GM19463 (cell line): Measurements from ENCODE around the gene KLHL29.

Experiments used
- ATAC-seq: cut with Tn5 transposase; IDR thresholded peaks from one replicate; pipeline ENCODE4 v1.9.1; 2021; ENCODE audit warnings: mild to moderate bottlenecking, moderate library complexity; ENCODE audit not compliant: unreplicated experiment

The KLHL29 gene

DNA sequence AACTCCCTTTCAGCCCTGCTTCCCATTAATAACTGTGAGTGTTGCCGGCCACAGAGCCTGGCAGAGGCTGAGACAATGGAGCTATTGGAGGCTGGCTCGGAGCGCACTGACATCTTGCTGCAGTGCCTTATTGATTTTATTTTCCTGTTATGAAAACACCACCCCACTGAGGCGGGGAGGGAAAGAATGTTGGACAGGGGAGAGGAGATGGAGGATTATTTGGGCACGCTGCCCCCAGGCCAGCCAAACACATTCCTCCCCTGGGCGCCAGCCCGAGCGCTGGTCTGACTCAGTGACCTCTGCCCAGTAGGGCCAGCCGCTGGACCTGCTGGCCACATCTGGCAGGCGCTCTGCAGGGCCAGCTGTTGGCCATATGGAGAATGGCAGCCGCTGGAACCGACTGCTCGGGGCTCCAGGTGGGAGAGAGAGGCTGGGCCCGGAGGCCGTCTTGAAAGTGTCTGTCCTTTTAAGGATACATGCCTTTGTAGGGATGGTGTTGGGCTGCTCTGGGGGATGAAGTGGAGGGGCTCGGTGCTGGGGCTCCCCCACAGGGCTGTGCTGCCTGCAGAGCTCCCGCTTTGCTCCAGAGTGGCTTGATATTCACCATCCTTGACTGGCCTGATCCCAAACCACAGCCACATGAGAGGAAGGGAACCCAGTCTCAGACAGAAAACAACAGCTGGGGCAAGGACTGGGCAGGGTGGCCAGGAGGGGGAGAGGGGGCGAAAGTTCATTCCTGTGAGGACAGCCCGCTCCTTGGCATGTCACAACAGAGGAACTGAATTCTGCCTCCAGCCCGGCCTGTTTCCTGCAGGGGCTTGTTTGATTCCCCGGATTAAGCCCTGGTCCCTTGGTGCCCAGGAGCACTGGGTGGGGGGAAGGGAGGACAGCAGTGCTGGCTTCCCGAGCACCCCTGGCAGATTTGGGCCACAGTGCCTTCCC lies 179.0 kb downstream of the KLHL29 start:
- no peak for ATAC-seq

DNA sequence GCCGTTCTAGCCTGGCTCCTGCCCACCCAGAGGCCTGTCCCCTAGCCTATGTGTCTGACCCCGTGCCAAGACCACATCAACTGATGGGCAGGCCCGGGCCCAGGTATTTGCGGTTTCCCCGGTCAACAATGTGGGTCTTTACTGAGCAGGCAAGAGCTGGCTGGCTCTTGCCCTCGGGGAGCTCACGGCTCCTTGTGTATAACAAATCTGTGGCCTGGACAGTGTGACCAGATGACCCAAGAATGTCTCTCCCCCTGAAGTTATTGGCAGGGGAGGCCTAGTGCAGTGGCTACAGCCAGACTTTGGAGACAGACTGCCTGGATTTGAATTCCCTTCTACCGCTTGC lies 179.6 kb downstream of the KLHL29 start:
- no peak for ATAC-seq

DNA sequence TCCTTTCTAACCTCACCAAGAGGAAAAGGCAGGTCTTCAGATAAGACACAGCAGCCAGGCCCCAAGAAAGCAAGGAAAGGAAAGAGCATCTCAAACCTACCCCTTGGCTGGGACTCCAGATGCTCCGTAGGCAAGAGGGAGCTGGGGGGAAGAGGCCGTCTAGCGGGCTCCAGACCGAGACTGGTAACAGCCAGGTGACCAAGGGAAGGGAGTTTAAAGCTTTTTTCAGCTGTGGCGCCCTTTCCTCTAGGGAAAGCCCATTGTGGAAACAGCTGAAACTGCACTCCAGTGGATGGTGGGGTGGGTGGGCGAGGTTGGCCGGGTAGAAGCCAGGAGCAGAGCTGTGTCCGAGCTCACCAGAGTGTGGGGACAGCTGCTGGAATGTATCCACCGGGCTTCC lies 180.4 kb downstream of the KLHL29 start:
- ATAC-seq, result no peak

DNA sequence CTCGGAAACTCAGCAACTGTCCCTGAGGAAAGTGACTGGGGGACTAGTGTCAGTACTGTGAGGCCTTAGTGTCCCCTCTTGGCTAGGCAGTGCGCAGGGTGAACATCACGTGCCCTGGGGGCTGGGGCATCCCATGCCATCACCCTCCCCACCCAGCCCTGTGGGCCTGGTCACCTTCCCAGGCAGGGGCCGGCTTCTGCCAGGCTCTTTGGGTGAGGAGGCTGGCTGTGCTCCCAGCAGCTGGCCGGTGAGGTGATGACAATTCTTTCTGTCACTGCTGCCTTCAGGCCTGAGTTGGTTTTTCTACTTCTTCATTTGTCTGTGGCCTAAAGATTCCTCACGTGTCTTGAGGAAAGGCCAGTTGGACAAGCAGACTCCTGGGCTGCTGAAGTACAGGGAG lies 180.8 kb downstream of the KLHL29 start:
- ATAC-seq, result no peak

DNA sequence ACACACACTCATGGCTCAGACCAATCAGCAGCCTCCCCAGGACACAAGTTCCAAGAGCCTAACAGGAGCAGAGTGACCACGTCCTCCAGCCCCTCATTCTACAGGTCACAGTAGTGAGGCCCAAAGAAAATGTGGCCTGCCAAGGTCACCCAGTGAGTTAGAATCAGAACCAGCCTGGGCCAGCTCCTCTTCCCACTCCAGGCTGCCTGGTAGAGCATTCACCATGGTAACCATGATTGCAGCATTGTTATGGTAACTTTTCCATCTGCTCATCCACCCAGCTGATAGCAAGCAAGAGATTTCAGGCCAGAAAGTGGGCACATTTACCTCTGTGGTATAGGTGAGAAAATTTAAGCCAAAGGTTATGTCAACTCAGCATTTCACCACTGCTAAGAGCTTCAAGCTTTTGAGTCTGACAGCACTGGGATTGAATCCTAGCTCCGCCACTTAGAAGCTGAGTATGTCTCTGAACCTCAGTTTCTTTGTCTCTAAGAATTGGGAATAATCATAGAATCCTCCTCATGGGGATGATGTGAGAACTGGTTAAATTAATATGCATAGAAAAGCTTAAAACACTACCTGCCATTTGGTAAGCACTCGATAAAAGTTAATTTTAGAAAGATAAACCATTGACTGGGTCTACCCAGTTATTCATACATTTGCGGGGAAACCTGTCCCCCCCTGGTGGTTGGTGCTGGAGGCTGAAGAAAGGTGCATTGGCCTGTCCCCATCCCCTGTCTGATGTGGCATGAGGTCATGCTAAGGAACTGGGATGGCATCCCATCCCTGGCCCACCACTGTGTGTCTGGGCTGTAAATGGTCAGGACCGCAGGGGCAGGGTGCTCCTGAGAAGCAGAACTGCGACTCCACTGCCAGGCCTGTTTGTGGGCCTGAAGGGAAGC lies 181.5 kb downstream of the KLHL29 start:
- ATAC-seq, result no peak

DNA sequence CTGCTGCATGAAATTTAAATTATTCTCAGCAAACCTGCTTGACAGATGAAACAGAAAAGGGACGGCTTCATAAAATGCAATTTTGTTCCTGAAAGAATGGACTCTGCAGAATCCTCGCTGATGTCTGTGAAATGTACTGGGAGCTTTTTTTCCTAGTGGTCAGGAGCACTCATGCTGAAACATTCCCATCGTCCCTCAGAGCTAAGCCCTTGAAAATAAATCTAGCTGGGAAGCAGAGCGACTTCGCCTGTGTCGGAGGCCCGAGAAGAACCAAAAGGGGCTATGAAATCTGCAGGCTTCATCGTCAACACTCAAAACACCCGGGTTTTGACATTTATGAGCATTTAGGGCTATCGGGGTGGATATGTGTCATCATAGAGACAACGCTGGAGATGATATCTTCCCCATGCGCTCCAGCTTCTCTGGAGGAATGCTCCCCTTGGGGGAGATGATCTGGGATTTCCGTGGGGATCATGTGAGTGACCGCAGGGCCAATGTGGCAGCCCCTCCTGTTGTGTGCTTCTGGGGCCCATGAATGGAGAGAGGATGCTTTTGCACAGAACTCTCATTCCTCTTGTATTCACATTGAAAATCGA lies 182.3 kb downstream of the KLHL29 start:
- no peak for ATAC-seq

DNA sequence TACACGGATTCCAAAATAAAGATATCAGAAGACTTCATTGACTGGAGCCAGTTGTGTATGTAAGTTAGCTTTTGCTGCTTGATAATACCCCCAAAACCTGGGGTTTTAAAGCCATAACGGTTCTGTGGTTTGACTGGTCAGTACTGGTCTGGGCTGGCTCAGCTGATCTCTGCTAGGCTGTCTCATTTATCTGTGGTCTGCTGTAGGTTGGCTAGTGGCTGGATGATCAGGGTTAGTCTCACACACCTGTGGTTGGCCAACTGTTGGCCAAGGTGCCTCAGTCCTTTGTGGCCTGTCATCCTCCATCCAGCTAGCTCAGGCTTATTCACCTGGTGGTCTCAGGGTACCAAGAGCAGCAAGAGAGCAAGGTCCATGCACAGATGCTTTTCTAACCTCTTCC lies 183.2 kb downstream of the KLHL29 start:
- no peak for ATAC-seq

DNA sequence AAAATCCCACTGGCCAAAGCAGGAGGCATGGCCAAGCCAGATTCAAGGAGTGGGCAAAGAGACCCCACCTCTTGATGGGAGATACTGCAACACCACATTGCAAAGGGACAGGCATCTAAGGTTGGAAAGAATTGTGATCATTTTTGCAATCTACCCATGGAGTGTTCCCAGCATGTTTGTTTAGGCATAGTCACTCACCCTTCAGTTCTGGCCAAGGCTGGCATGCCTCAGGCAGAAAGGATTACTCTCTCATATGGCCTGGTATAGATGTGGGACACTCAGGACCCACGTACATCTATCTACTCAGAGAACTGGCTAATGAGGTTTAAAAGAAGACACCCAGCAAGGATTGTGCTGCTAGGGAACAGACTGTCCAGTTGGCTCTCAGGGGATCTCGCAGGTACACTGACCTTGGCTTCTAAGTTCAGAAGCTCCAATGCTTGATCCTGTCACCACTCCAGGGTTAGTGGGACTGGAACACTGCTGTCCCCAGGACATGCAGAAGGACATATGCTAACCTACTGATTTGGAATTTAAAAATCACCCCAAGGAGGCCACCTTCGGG lies 183.7 kb downstream of the KLHL29 start:
- no peak for ATAC-seq

DNA sequence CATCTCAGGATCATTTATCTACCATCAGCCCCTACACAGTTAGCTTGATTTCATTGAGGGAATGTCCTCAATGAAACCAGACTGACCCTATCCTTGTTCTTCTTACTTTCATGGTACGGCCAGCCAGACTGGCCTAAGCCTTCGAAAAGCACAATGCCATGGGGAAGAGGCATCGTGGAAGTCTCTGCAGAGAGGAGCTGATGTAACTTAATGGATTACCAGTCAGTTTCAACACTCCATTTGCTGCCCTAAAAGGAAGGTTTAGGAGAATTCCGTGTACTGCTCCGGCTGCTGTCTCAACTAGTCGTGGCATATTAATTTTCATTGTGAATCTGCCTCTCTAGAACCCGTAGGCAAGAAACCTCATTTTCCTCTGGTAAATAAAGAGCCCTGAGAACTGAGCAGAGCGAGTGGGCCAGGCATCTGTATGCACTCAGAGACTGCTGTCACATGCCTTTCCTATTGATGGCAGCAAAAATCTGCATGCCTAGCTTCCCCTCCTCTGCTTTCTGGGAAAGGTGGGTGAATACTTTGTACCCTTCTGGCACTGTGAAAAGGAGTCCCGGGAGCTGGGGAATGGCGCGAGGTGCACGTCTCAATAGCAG lies 184.9 kb downstream of the KLHL29 start:
- no peak for ATAC-seq

DNA sequence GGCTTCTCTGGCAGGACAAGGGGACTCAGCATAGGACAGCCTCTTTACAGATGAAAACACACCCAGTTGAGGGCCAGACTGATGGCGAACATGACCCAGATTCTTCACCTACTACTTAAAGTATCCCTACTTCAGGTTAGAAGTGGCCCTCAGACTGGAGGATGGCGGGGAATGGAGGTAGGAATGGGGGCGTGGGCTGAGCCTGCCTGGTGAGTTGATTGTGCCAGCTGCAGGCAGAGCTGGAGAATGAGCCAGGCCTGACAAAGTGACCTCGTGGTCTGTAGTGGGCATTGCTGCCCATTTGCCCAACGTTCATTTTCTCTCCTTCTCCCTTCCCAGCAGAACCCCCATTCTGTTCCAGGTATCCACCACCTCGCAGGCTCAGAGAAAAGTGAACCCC lies 186.1 kb downstream of the KLHL29 start:
- no peak for ATAC-seq

DNA sequence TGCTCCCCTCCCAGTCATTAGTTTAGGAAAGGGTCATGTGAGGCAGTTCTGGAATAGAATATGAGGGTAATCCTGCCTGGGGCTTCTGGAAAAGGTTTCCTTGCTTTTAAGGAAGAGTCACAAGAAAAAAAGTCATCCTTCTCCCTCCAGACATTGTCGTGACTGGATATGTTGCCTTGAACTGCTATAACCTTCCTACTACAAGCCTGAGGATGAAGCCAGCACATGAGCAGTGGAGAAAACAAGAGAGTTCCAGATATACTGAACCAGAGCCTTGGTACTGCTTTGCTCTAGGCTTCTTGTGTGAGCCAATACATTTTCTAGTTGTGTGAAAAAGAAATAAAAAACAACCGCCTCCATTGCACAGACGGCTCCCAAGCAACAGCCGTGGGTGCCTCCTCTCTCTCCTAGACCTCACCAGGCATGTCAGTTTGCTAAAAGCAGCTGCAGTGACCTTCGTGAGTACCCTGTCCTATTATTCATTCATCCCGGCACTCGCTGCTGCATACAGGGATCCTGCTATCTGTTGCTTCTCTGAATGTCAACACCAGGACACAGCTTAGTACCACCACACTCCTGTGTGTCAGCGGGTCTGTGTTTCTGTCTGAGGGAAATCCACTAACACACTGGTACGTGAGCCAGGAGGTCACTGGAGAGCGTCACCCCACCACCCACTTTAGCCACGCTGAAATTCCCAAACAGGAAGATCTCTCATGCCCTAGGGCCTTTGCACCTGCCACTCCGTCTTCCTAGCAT lies 186.7 kb downstream of the KLHL29 start:
- no peak for ATAC-seq

DNA sequence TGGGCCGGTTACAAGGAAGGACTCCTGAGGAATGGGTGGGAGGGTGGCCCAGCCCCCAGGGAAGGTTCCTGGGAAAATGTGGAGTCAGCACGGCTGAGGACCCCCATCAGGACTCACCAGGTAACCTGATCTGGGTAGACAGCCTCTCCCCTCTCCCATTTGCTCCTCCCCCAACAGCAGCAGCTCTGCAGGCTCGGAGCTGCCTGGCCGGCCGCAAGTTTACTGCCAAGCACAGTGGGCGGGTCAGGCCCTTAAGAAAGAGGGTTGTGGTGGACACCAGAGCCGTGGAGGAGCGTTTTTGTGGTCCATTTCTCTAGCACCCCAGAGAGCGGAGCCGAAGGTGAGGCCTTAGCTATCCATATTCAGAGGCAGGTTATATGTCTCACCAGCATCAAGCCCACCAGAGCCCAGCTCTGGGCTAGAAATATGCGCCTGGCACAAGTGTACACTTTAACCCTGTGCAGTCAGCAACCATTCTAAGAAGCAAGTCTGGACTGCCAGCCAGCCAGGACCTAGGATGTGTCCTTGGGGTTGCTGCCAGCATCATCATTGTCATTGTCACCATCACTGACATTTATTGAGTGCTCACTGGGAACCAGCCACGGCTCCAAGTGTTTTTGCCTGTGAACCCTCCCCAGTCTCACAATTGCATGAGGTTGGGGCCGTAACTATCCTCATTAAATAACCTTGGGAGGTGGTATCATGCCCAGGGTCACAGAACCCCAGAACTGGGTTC lies 190.1 kb downstream of the KLHL29 start:
- ATAC-seq, result no peak

DNA sequence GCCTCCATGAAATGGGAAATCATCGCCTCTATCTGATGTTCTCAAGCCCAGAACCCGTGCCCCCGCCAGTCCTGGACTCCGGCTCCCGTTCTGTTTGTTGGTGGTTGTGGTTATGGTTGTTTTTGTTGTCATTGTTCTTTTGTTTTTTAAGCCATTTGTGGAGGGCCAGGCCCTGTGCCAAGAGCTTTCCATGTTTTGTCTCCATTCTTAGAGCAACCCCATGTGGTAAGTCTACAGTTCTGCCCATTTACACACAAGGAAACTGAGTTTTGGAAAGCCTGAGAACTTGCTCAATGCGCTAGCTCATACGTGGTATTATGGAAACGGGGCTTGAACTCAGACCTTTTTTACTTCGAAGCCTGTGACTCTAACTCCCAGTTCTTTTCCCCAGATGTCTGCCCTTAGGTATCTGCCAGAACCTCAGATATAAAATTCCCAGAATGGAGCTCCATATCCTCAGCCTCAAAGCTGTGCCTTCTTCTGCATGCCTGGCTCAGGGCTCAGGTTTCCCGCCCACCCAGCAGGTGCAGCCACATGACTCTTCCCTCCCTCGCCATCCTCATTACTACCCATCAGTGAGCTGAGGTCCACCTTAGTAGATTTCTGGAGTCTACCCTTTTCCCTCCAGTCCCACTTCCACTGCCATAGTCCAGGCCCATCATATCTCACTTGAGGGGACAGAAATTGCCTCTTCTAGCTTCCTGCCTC lies 194.1 kb downstream of the KLHL29 start:
- no peak for ATAC-seq

DNA sequence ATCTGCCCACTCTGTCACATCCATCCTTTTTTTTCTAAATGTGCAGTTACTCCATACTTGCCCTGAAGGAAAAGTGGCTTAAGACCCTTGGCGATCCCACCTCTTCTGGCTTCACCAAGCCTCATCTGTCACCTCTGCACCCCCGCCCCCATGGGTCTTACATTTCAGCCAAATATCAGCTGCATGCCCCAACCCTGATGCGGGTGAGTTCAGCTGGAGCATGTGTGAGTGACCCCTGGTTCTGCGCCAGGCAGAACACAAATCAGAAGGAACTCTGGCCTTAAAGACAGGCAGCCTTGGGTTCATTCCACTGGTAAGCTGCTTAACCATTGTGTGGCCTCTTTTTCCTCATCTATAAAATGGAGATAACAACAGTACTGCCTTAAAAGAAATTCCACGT lies 194.7 kb downstream of the KLHL29 start:
- no peak for ATAC-seq

DNA sequence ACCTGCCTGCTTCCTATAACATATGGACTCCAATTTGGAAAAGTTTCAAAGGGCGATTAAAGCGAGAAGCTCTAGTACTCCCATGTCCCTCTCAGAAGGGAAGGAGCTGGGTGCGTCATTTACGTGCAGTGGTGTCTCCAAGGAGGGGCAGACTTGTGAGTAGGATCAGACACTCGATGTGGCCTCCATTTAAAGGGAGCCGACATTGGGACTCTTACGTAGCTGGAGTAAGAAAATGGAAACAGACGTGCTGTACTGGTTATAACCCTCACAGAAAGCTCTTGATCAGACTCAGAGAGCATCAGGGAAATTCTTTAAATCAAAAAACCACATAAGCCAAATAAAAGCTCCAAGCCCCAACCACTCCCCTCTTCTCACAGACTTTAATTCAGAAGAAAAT lies 198.5 kb downstream of the KLHL29 start:
- ATAC-seq, result no peak

DNA sequence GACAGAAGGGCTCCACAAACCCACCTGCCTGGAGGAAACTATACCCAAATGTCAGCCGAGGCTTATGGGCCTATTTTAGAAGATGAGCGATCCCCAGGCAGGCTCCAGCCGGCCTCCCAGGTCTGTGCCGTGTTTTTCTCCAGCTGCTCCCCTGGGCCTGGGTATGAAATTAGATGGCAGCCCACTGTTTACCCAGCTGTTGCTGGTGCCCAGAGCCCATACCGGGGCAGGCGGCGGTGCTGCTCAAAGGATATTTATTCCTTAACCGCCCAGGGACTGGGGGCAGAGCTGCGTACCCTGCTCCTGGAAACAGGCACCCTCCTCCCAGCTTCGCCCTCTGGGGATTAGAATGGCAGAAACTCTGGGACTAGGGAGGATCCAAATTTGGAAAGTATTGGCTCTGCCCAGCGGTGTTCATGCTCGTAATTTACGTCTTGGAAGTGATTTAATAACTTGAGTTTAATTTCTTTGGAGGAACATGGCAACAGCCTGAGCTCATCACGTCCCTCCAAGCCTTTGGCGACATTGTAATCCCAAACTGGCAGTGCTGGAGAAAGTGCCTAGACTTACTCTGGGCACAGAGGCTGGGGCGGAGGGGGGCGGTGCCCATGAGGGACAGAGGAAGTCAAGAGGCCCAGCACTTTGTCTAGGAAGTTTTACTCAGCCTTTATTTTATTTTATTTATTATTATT lies 199.2 kb downstream of the KLHL29 start:
- no peak for ATAC-seq

DNA sequence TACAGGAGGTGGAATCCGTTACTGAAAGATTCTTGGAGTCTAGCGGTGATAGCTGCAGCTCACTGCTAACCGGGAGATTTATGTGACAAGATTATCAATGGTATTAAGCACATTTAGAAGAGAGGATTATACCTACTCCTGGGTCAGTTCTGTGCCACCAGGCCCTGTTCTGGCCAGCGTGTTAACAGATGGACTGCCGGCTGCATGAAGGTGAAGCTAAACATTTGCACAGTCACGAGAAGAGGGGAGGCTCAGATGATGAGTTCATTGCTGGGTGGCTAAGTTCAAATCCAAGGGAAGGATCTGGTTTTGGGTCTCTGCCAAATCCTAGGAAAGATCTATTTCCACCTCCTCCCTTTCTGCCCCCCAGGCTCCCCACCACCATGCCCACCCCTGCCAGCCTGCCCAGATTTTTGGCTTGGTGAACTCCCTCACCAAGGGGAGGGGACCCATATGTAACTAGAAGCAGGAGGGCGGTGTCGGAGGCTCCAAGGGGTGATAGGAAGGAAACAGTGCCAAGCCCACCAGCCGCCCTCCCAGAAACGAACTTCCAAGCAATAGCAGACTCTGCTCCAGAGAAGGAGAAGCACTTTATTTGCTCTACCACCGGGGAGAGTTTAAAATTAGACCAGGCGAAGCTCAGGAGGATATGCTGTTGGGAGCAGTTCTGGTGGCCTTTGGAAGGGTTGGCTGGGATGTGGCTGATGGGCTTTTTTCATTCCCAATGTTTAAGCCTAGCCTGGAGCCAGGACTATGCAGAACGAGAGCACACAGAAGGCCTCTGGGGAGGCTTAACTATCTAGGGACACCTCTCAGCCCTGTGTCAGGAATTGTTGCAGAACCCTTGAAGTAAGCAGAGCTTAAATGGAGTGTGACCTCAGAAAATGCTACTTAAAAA lies 200.5 kb downstream of the KLHL29 start:
- ATAC-seq, result no peak
